HPDE6-E6E7 (cell line): ENCODE data around the gene FAM3A.

Experiments used
- DNase-seq: peaks from one replicate; pipeline ENCODE4 v3.0.0; 2011; ENCODE audit warnings: missing footprints; ENCODE audit errors: extremely low spot score

Gene FAM3A

GRCh38 chrX:154534526-154535322 lies 18.7 kb upstream of the FAM3A start:
- DNase-seq = peak; percentile 85

DNA sequence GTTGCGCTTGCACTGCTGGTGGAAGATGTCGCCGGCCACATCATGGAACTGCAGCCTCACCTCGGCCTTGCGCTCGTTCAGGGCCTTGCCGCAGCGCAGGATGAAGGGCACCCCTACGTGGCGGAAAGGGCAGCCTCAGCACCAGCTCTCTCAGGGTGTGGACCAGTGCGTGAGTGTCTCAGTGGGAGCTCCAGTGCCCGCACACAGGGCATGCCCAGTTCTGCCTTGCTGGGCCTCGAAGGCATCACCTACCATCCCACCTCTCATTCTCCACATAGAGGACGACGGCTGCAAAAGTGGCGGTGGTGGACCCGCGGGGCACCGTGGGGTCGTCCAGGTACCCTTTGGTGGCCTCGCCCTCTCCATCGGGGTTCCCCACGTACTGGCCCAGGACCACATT lies 16.7 kb upstream of the FAM3A start:
- no peak for DNase-seq

- DNase-seq = no peak
These were observed 15.6 kb upstream of the FAM3A start for GRCh38 chrX:154531626-154532025.

DNA sequence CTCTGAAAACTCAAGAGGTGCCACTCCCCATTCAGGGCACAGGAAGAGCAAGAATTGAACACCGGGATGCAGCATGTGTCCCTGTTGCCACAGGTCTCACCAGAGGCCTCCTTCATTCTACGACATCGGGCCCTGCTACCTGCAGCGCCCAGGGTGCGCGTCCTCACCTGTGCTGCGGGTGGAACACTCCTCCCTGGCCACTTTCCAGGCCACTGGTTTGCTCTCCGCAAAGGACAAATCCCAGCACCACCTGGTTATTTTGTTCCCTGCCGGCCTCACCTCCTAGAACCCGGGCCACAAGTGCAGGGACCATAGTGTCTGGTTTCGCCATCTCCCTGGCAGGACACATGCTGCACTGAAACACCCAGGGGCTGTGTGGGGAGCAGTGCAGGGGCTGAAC lies 14.3 kb upstream of the FAM3A start:
- no peak for DNase-seq

GRCh38 chrX:154529206-154529612 lies 13.2 kb upstream of the FAM3A start:
- DNase-seq = no peak

DNA sequence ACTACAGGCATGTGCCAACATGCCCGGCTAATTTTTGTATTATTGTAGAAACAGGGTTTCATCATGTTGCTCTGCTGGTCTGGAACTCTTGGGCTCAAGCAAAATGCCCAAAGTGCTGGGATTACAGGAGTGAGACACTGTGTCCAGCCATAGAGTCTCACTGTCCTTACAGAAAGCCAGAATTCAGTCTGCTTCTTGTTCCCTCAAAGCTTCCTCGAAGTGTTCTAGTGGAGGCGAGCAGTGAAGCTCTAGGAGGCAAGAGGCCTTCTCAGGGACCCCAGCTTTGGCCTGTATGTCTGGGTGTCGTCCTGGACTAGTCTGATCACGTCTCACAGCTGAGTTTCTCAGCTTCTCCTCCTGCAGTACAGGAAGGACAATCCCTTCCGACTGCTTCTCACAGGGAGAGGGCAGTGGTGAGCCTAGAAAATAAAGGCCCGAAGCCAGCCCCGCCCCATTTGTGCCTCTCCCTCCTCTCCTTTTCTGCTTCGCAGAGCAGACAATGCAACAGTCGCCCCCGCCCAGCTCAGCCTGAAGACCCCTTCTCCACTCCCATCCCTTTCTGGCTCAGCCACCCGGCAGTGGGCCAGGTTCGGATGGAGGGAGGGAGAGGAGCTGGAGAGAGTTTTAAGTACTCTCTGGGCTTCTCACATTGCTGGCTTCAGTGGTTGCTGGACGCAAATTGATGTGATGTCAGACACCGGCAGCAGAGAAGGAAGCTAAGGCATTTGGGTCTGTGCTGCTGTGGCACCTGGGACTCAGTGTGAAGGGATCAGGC lies 11.1 kb upstream of the FAM3A start:
- peak; percentile 88 for DNase-seq

GRCh38 chrX:154525606-154526490 lies 9.8 kb upstream of the FAM3A start:
- no peak for DNase-seq

DNA sequence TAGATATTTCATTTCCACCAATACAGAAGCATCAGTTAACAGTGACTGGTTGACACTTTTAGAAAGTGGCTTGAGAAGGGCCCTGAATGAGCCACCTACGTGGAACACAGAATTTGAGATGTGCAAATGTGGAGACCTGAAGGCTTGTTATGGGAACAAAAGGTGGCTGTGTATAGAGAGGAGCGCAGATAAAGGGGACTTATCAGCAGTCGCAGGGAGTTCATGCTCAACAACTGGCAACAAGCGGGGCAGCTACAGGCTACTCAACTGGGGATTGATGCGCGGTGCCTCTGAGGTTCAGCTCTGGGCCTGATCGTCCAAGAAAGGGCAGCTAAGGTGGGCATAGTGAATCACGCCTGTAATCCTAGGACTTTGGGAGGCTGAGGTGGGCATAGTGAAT lies 3.4 kb upstream of the FAM3A start:
- DNase-seq = no peak

GRCh38 chrX:154517101-154517781 lies 1.2 kb upstream of the FAM3A start:
- DNase-seq = no peak

GRCh38 chrX:154516656-154517100 lies 646 bp upstream of the FAM3A start:
- no peak for DNase-seq

DNA sequence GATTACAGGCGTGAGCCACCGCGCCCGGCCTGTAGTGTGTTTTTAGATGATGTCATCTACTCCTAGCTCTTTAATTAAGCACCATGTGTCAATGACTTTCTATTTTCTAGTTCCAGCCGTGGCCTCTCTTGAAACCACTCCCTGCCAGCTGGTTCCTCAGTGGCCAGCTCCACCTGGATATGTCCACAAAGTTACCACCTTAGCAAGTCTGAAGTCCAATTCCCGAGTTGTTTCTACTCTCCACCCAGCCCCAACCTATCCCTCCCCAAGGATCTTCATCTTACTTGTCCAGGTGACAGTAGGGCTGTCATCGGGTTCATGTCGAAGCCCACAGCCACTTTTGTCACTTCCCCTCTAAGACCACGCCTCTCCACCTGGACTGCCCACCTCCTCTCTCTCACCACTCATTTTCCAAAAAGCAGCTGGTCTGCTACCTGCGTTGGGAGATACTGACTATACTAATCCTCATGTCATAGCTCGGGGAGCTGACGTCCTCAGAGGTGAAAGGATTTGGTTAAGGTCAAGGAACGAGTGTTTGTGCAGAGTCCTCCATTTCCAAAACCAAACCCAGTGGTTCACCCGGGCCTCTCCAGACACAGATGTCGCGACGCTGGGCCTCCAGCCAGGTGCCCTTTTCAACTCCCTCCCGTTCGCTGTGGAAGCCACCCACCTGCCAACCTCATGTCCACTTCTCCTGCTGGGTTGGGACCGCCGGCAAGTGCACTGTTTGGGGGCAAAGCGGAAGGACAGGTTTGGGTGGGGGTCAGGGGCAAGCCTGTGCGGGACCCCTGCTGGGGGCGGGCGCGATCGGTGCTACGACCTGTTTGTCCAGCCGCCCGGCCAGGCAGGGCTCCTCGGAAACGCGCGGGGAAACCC lies 704 bp downstream of the FAM3A start:
- DNase-seq = no peak

DNA sequence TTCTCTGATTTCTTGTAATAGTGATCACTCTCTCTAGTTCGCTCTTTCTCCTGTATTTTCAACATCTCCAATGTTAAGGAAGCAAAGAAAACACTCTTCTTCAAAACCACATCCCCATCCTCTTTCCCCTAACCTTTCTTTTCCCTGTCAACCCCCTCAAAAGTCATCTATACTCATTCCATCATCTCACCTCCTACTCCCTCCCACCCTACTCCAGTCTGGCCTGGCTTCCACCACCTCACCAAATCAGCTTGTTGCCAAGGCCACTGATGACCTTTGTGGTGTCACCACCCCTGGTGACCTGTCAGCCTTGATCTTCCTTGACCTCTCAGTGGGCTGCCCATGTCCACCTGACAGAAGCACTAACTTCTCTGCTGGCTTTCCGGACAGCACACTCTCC lies 2.3 kb downstream of the FAM3A start:
- no peak for DNase-seq

GRCh38 chrX:154512879-154513553 lies 3.0 kb downstream of the FAM3A start:
- no peak for DNase-seq

- DNase-seq = no peak
These were observed 4.3 kb downstream of the FAM3A start for GRCh38 chrX:154511761-154512160.

GRCh38 chrX:154509455-154509854 lies 6.6 kb downstream of the FAM3A start:
- no peak for DNase-seq

- no peak for DNase-seq
These were observed 7.7 kb downstream of the FAM3A start for GRCh38 chrX:154508384-154508745.

GRCh38 chrX:154507673-154508383 lies 8.2 kb downstream of the FAM3A start:
- no peak for DNase-seq

GRCh38 chrX:154506483-154507332 lies 9.3 kb downstream of the FAM3A start:
- no peak for DNase-seq
